Esophagus (tissue), 2 donors: Measurements from ENCODE around the gene SPG21. TPM values are rescaled to one million over a fixed set of nuclear protein-coding genes. Genes with fewer than 3 reads are reported as not detected.

ENCODE experiments used
- polyA plus RNA-seq, 2 donors: library from polyadenylated mRNA; stranded (reverse); fragments of 200-250 nt; gene quantifications; one replicate each; pipeline ENCODE4 v1.2.3, GENCODE V29; 2013
- donor health status: healthy with polysubstance abuse.
- donor health status: Bipolar disorder and iron deficiency.

The SPG21 gene
- polyA plus RNA-seq, 2 donors = 22.9 to 34.3 TPM

Other genes with a start within 250 kb of the SPG21 start
- gene RBPMS2, start 214.3 kb downstream of the SPG21 start, polyA plus RNA-seq = 1 to 10 TPM; 5.2 to 7.9 TPM
- gene PIF1, start 164.3 kb downstream of the SPG21 start, polyA plus RNA-seq = 1 to 10 TPM; 5.0 to 9.2 TPM
- 1 to 10 TPM; 4.8 to 6.6 TPM for gene PLEKHO2, start 148.0 kb downstream of the SPG21 start, polyA plus RNA-seq
- gene ANKDD1A, start 78.0 kb downstream of the SPG21 start, polyA plus RNA-seq = 1 to 10 TPM; 1.4 to 1.9 TPM
- 1 to 10 TPM; 3.1 to 6.9 TPM for gene MTFMT, start 39.7 kb upstream of the SPG21 start, polyA plus RNA-seq
- under 1 TPM; 0.08 to 0.12 TPM for gene SLC51B, start 55.5 kb upstream of the SPG21 start, polyA plus RNA-seq
- gene RASL12, start 78.1 kb upstream of the SPG21 start, polyA plus RNA-seq = 10 to 100 TPM in 1 of 2 donors, 1 to 10 TPM in 1; 2.6 to 10.9 TPM
- not detected for gene KBTBD13, start 86.8 kb upstream of the SPG21 start, polyA plus RNA-seq
- 1 to 10 TPM in 1 of 2 donors, under 1 TPM in 1; 0.89 to 5.7 TPM for gene UBAP1L, start 125.3 kb upstream of the SPG21 start, polyA plus RNA-seq
- gene PDCD7, start 143.9 kb upstream of the SPG21 start, polyA plus RNA-seq = 10 to 100 TPM; 11.9 to 17.8 TPM
- gene CLPX, start 195.4 kb upstream of the SPG21 start, polyA plus RNA-seq = 10 to 100 TPM; 17.9 to 23.4 TPM
- gene CILP, start 221.6 kb upstream of the SPG21 start, polyA plus RNA-seq = 1 to 10 TPM in 1 of 2 donors, under 1 TPM in 1; 0.75 to 1.6 TPM